GM10248 (cell line): ENCODE data around the gene LHFPL3.

Experiments used
- CTCF ChIA-PET: fragments of 300-600 bp; sonication (Branson Sonifier 250); formaldehyde crosslinking; extraction: SDS; loops from one replicate; lab custom pipeline; 2021; ENCODE audit warnings: antibody characterized with exemption; lab: Yijun Ruan, JAX
- POLR2A ChIA-PET: fragments of 350-650 bp; sonication (Branson Sonifier 250); formaldehyde crosslinking; extraction: SDS; loops from one replicate; lab custom pipeline; 2020; ENCODE audit warnings: antibody characterized with exemption; lab: Yijun Ruan, JAX
- DNase-seq: peaks from one replicate; pipeline ENCODE4 v3.0.0; 2012; ENCODE audit errors: extremely low spot score
- CTCF ChIP-seq: IDR thresholded peaks from 2 replicates; pipeline ENCODE4 v1.5.1; 2012; ENCODE audit warnings: mild to moderate bottlenecking, low read depth; ENCODE audit errors: extremely low read depth, missing control alignments, control extremely low read depth

The LHFPL3 gene

GRCh38 chr7:104723001-104723400, 394.6 kb downstream of the LHFPL3 start:
- CTCF ChIA-PET = interaction anchor here (1.0 to 1.3 kb wide), 2 partner anchors 11 to 18 kb away, joined by 3 to 5 read pairs; no protein-coding TSS in a partner anchor
- DNase-seq = no peak
- POLR2A ChIA-PET = no interaction called here
- no peak for TF ChIP-seq CTCF

- no peak for DNase-seq
- CTCF ChIA-PET = interaction anchor here (1.6 kb wide), 1 partner anchor 20 kb away, joined by 3 read pairs; no protein-coding TSS in a partner anchor
These were observed 430.1 kb downstream of the LHFPL3 start for GRCh38 chr7:104758504-104758903.

GRCh38 chr7:104761892-104762291, 433.5 kb downstream of the LHFPL3 start:
- no peak for TF ChIP-seq CTCF
- POLR2A ChIA-PET = no interaction called here
- CTCF ChIA-PET = no interaction called here
- DNase-seq = no peak

More at GRCh38 chr7:104758504-104758903, 430.1 kb downstream of the LHFPL3 start:
- TF ChIP-seq CTCF = no peak
- POLR2A ChIA-PET = no interaction called here

GRCh38 chr7:104767113-104767512, 438.7 kb downstream of the LHFPL3 start:
- CTCF ChIA-PET = no interaction called here

GRCh38 chr7:104767826-104768536, 439.6 kb downstream of the LHFPL3 start:
- CTCF ChIA-PET = interaction anchor here (1.2 kb wide), 1 partner anchor 14 kb away, joined by 5 read pairs; no protein-coding TSS in a partner anchor
- no peak for TF ChIP-seq CTCF
- POLR2A ChIA-PET = no interaction called here
- no peak for DNase-seq

More at GRCh38 chr7:104767113-104767512, 438.7 kb downstream of the LHFPL3 start:
- DNase-seq = no peak
- POLR2A ChIA-PET = no interaction called here
- no peak for TF ChIP-seq CTCF

GRCh38 chr7:104772405-104773345, 444.3 kb downstream of the LHFPL3 start:
- no peak for DNase-seq
- POLR2A ChIA-PET = no interaction called here
- CTCF ChIA-PET = interaction anchor here (1.4 kb wide), 1 partner anchor 9 kb away, joined by 3 read pairs; no protein-coding TSS in a partner anchor
- TF ChIP-seq CTCF = no peak
